H1 (cell line): ENCODE results near the gene EXOC2. TPM values are rescaled to one million over a fixed set of nuclear protein-coding genes. Genes with fewer than 3 reads are reported as not detected.

Experiments used
- CTCF ChIA-PET: fragments of 300-600 bp; sonication (Branson Sonifier 250); formaldehyde crosslinking; loops from one replicate; lab custom pipeline; 2021; ENCODE audit not compliant: partially characterized antibody; lab: Charles Lee
- POLR2A ChIA-PET: fragments of 300-600 bp; sonication (Branson Sonifier 250); formaldehyde crosslinking; loops from one replicate; lab custom pipeline; 2021; ENCODE audit warnings: inconsistent platforms; ENCODE audit not compliant: partially characterized antibody; lab: Charles Lee
- DNase-seq, 2 experiments: peaks; one replicate each; pipeline versions ENCODE4 v3.0.0 to v3.0.0-alpha.2; 2010 to 2022; ENCODE audit warnings: low spot score in 2 of 2, low read depth in 1 of 2, mixed read lengths in 1 of 2
- FAIRE-seq: peaks from 2 replicates; lab custom pipeline; 2011; peaks lifted over from hg19 to GRCh38; lab: Jason Lieb, UNC
- H2AFZ ChIP-seq: 2 replicates; pipeline ENCODE4 v1.8.1; 2012; ENCODE audit warnings: low read length, inconsistent platforms
- H2AK5ac ChIP-seq: 2 replicates; pipeline ENCODE4 v1.6.1; 2013; ENCODE audit warnings: low read depth, low read length
- H2BK120ac ChIP-seq: replicated peaks from 2 replicates; pipeline ENCODE3; 2013; ENCODE audit warnings: low read depth, low read length, inconsistent platforms
- H2BK12ac ChIP-seq: 2 replicates; pipeline ENCODE4 v1.6.1; 2013; ENCODE audit warnings: low read depth, low read length
- H2BK15ac ChIP-seq: 2 replicates; pipeline ENCODE4 v1.6.1; 2013; ENCODE audit warnings: low read length
- H2BK20ac ChIP-seq: 2 replicates; pipeline ENCODE4 v1.6.1; 2013; ENCODE audit warnings: low read length
- H2BK5ac ChIP-seq: 2 replicates; pipeline ENCODE4 v1.6.1; 2013; ENCODE audit warnings: low read depth, low read length
- H3K14ac ChIP-seq: 2 replicates; pipeline ENCODE4 v1.6.1; 2013; ENCODE audit warnings: inconsistent platforms; ENCODE audit not compliant: insufficient read length
- H3K18ac ChIP-seq: 2 replicates; pipeline ENCODE4 v1.6.1; 2013; ENCODE audit warnings: low read length; ENCODE audit errors: extremely low read depth
- H3K23ac ChIP-seq: 2 replicates; pipeline ENCODE4 v1.6.1; 2013; ENCODE audit warnings: inconsistent platforms; ENCODE audit not compliant: insufficient read length
- H3K23me2 ChIP-seq: 2 replicates; pipeline ENCODE4 v1.6.1; 2013; ENCODE audit warnings: low read depth, low read length
- H3K27ac ChIP-seq: 2 replicates; pipeline ENCODE4 v1.6.1; 2011; ENCODE audit warnings: low read depth, low read length, inconsistent platforms
- H3K27me3 ChIP-seq, 4 experiments: replicated peaks in 1 of 4; 1 replicate in 1 of 4; 2 replicates in 3 of 4; pipeline versions ENCODE4 v1.6.1 to v1.8.1; 2011 to 2013; ENCODE audit warnings: low read length in 3 of 4, mild to moderate bottlenecking in 3 of 4, inconsistent platforms in 2 of 4, mixed read lengths in 2 of 4, moderate library complexity in 1 of 4; ENCODE audit not compliant: control insufficient read depth in 3 of 4, insufficient read depth in 3 of 4; ENCODE audit errors: extremely low read depth in 1 of 4
- H3K36me3 ChIP-seq, 4 experiments: 2 replicates each; pipeline versions ENCODE4 v1.6.1 to v1.8.1; 2011 to 2013; ENCODE audit warnings: mild to moderate bottlenecking in 4 of 4, low read length in 3 of 4, moderate library complexity in 2 of 4, control low read depth in 1 of 4, inconsistent platforms in 1 of 4; ENCODE audit not compliant: insufficient read depth in 4 of 4, control insufficient read depth in 2 of 4
- H3K4ac ChIP-seq: replicated peaks from 2 replicates; pipeline ENCODE3; 2013; ENCODE audit warnings: low read length, low read depth, mixed read lengths, inconsistent platforms; ENCODE audit not compliant: insufficient read length
- H3K4me1 ChIP-seq, 4 experiments: replicated peaks in 1 of 4; 1 replicate in 1 of 4; 2 replicates in 3 of 4; pipeline versions ENCODE4 v1.6.1 to v1.8.1; 2011 to 2013; ENCODE audit warnings: low read length in 3 of 4, inconsistent platforms in 2 of 4, mixed read lengths in 1 of 4; ENCODE audit not compliant: insufficient read depth in 4 of 4, control insufficient read depth in 3 of 4
- H3K4me2 ChIP-seq, 2 experiments: 2 replicates each; pipeline versions ENCODE4 v1.6.1 to v1.8.1; 2011 to 2013; ENCODE audit warnings: low read depth in 2 of 2, low read length in 2 of 2, control low read depth in 1 of 2, inconsistent platforms in 1 of 2, mild to moderate bottlenecking in 1 of 2; ENCODE audit not compliant: insufficient read depth in 1 of 2
- H3K4me3 ChIP-seq, 4 experiments: fragments of 200-600, 300-600 bp in 1 of 4; sonication (generic), shearing (Covaris generic), sonication (Bioruptor Twin) in 1 of 4; 2 replicates each; pipeline versions ENCODE4 v1.5.1 to v1.8.1; 2011 to 2016; ENCODE audit warnings: low read length in 4 of 4, low read depth in 3 of 4, control low read depth in 2 of 4, inconsistent platforms in 2 of 4, mild to moderate bottlenecking in 2 of 4, mixed read lengths in 1 of 4, moderate library complexity in 1 of 4; ENCODE audit not compliant: insufficient read depth in 2 of 4; ENCODE audit errors: extremely low read depth in 1 of 4
- H3K56ac ChIP-seq: replicated peaks from 2 replicates; pipeline ENCODE3; 2013; ENCODE audit warnings: low read depth, mild to moderate bottlenecking, mixed read lengths, low read length, inconsistent platforms; ENCODE audit not compliant: insufficient read length
- H3K79me1 ChIP-seq: 2 replicates; pipeline ENCODE4 v1.6.1; 2013; ENCODE audit warnings: low read depth, low read length, control low read depth
- H3K79me2 ChIP-seq, 2 experiments: 2 replicates each; pipeline versions ENCODE4 v1.6.1 to v1.8.1; 2012 to 2013; ENCODE audit warnings: low read length in 2 of 2, mild to moderate bottlenecking in 2 of 2, inconsistent platforms in 1 of 2; ENCODE audit not compliant: insufficient read depth in 2 of 2, control insufficient read depth in 1 of 2
- H3K9ac ChIP-seq, 4 experiments: replicated peaks in 1 of 4; 1 replicate in 1 of 4; 2 replicates in 3 of 4; pipeline versions ENCODE4 v1.6.1 to v1.8.1; 2011 to 2013; ENCODE audit warnings: low read depth in 3 of 4, low read length in 3 of 4, control low read depth in 2 of 4, mild to moderate bottlenecking in 2 of 4, moderate library complexity in 2 of 4, inconsistent platforms in 1 of 4; ENCODE audit errors: extremely low read depth in 1 of 4
- H3K9me3 ChIP-seq, 2 experiments: 2 replicates each; pipeline versions ENCODE4 v1.6.1 to v1.8.1; 2012 to 2013; ENCODE audit warnings: mild to moderate bottlenecking in 2 of 2, moderate library complexity in 2 of 2, control low read depth in 1 of 2, inconsistent platforms in 1 of 2, low read depth in 1 of 2, low read length in 1 of 2, mixed read lengths in 1 of 2; ENCODE audit not compliant: insufficient read depth in 2 of 2
- H4K20me1 ChIP-seq, 2 experiments: replicated peaks in 1 of 2; 2 replicates each; pipeline versions ENCODE3 to v1.8.1; 2011 to 2013; ENCODE audit warnings: inconsistent platforms in 2 of 2, low read length in 2 of 2, mild to moderate bottlenecking in 1 of 2; ENCODE audit not compliant: insufficient read depth in 2 of 2, control insufficient read depth in 1 of 2
- H4K5ac ChIP-seq: 2 replicates; pipeline ENCODE4 v1.6.1; 2013; ENCODE audit warnings: low read length, low read depth, mixed read lengths, inconsistent platforms; ENCODE audit not compliant: insufficient read length
- H4K8ac ChIP-seq: 2 replicates; pipeline ENCODE4 v1.8.0; 2013; ENCODE audit warnings: mild to moderate bottlenecking, moderate library complexity, low read length, inconsistent platforms; ENCODE audit not compliant: insufficient read depth; ENCODE audit errors: extremely low read depth
- H4K91ac ChIP-seq: replicated peaks from 2 replicates; pipeline ENCODE3; 2013; ENCODE audit warnings: low read length, mixed read lengths, inconsistent platforms; ENCODE audit not compliant: insufficient read length
- FOSL1 ChIP-seq: IDR thresholded peaks from 2 replicates; pipeline ENCODE4 v1.6.1; 2011; ENCODE audit warnings: mild to moderate bottlenecking, low read depth, low read length, moderate library complexity; ENCODE audit not compliant: insufficient read depth
- KDM4A ChIP-seq: IDR thresholded peaks from one replicate; pipeline ENCODE4 v1.7.1; 2012; ENCODE audit warnings: low read depth, mild to moderate bottlenecking, moderate library complexity, low read length, inconsistent platforms; ENCODE audit not compliant: severe bottlenecking
- SIN3A ChIP-seq, 2 experiments: IDR thresholded peaks in 1 of 2; conservative IDR thresholded peaks in 1 of 2; 2 replicates each; pipeline ENCODE4 v1.6.1; 2011 to 2012; ENCODE audit warnings: low read length in 2 of 2, improper control_type of control experiment in 1 of 2, low read depth in 1 of 2, mild to moderate bottlenecking in 1 of 2
- SP2 ChIP-seq: IDR thresholded peaks from 2 replicates; pipeline ENCODE4 v1.6.1; 2012; ENCODE audit warnings: mild to moderate bottlenecking, low read length, inconsistent platforms
- TAF1 ChIP-seq: IDR thresholded peaks from 2 replicates; pipeline ENCODE4 v1.6.1; 2011; ENCODE audit warnings: mild to moderate bottlenecking, low read depth, low read length
- TAF7 ChIP-seq: optimal IDR thresholded peaks from 2 replicates; pipeline ENCODE3; 2011; ENCODE audit warnings: low read depth, mild to moderate bottlenecking, inconsistent platforms, low read length, moderate library complexity, borderline replicate concordance
- WGBS, 2 experiments: shearing (Covaris generic) in 1 of 2; methylation state at CpG; one replicate each; pipeline versions ENCODE4 v1.1.6 to v1.1.7; 2013 to 2015; ENCODE audit warnings: low lambda C conversion rate in 2 of 2, mixed read lengths in 2 of 2, inconsistent platforms in 1 of 2, low coverage in 1 of 2, missing lambda C conversion rate in 1 of 2; ENCODE audit not compliant: insufficient replicate concordance in 2 of 2, insufficient coverage in 1 of 2, insufficient read length in 1 of 2; ENCODE audit errors: extremely low coverage in 1 of 2, missing lambda C conversion rate in 1 of 2; 5-methylcytosine and 5-hydroxymethylcytosine counted together
- polyA plus RNA-seq, 7 experiments: library from polyadenylated mRNA; depleted of rRNA in 3 of 7; stranded (reverse) in 5 of 7; unstranded in 2 of 7; fragments of >200 nt in 5 of 7; fragments of 200-250 nt in 2 of 7; gene quantifications; 1 replicate in 5 of 7; 2 replicates in 1 of 7; 4 replicates in 1 of 7; pipeline versions ENCODE4 v1.2.1 to v1.2.3, GENCODE V29; 2011 to 2013; ENCODE audit warnings: missing spikeins in 2 of 7, mixed read lengths in 2 of 7
- total RNA-seq: library from RNA; stranded (reverse); fragmentation: NEBNext Ultra II Directional; extraction: Animal tissue kit (Norgen Biotek cat#: 25700); gene quantifications from 2 replicates; pipeline ENCODE4 v1.2.1, GENCODE V29; 2021

The EXOC2 gene
- total and polyA plus RNA-seq, 2 of the 8 experiments (the other 6 are each of a cell fraction or from before 2014, with no cell fraction given), result 25.5 to 44.4 TPM

GRCh38 chr6:436308-437036, 256.5 kb downstream of the EXOC2 start:
- H3K4me1 ChIP-seq, result no peaks in the 10 kb centered on the region
- no peaks in the 10 kb centered on the region for H3K36me3 ChIP-seq
- H2BK5ac ChIP-seq, result no peak overlapping the region
- H4K20me1 ChIP-seq, result no peaks in the 10 kb centered on the region
- DNase-seq (no peak), FAIRE-seq (no peak)
- H2BK20ac ChIP-seq, result no peak overlapping the region
- no peak overlapping the region for H3K18ac ChIP-seq
- H4K5ac ChIP-seq, result no peak overlapping the region
- H3K23ac ChIP-seq, result no peak overlapping the region
- H2BK120ac ChIP-seq, result no peak overlapping the region
- no peak overlapping the region for H3K4me2 ChIP-seq
- H4K8ac ChIP-seq, result no peak overlapping the region; the same call in 1 of the 2 replicates
- H2BK12ac ChIP-seq, result no peak overlapping the region
- H2AK5ac ChIP-seq, result no peak overlapping the region
- H3K79me2 ChIP-seq, result no peaks in the 10 kb centered on the region
- no peak overlapping the region for H2AFZ ChIP-seq
- H3K23me2 ChIP-seq, result peaks cover 6% of the 10 kb centered on the region; the same call in 1 of the 2 replicates
- CTCF ChIA-PET, result interaction anchor here (1.1 to 3.8 kb wide), 2 partner anchors 27 to 32 kb away, joined by 4 to 14 read pairs; no protein-coding TSS in a partner anchor
- no peak overlapping the region for H3K27ac ChIP-seq
- no peak overlapping the region for H3K14ac ChIP-seq
- no peaks in the 10 kb centered on the region for H3K79me1 ChIP-seq
- WGBS, 2 experiments, result 93% methylated on average over 25 of the region's 25 CpGs; no CpG with 5 or more reads in 1 of the 2 experiments
- no peak overlapping the region for H3K56ac ChIP-seq
- no peak overlapping the region for H3K4ac ChIP-seq
- no peak overlapping the region for H4K91ac ChIP-seq
- no peak overlapping the region for H3K4me3 ChIP-seq
- peaks cover 0 to 2% (median 0%) of the 10 kb centered on the region in 4 experiments; a peak in 1 of 7 replicates for H3K27me3 ChIP-seq
- H2BK15ac ChIP-seq, result no peak overlapping the region
- H3K9me3 ChIP-seq, result peaks cover 0 to 4% of the 10 kb centered on the region in 2 experiments; a peak in 1 of 4 replicates
- H3K9ac ChIP-seq, result no peak overlapping the region
- POLR2A ChIA-PET, result no interaction called here
- TF ChIP-seq SIN3A (conservative IDR thresholded peaks at IDR 0.05 in 1 of 2, IDR thresholded peaks at IDR 0.05 in 1 of 2; ENCODE audit: low read depth in 1 of 2, low read length in 2 of 2) (no peak), KDM4A (no peak), SP2 (no peak), TAF1 (no peak), FOSL1 (no peak), TAF7 (no peak)
